Glomerular visceral epithelial cell (primary cell): Measurements from ENCODE around the gene ING3.

Source experiments
- DNase-seq: peaks from one replicate; pipeline ENCODE4 v3.0.0-alpha.2; 2016; ENCODE audit errors: extremely low spot score

The ING3 gene

GRCh38 chr7:121026159-121026558 lies 75.6 kb downstream of the ING3 start:
- DNase-seq, result no peak

- DNase-seq, result no peak
Observed at GRCh38 chr7:121026577-121027111, 76.1 kb downstream of the ING3 start.
